Natural killer cell (primary cell): ENCODE data around the gene CYP27C1. TPM values are rescaled to one million over a fixed set of nuclear protein-coding genes. Genes with fewer than 3 reads are reported as not detected.

ENCODE experiments used
- ATAC-seq, 3 donors: fragments of 150-1000 bp in 2 of 3; fragments of 200-7000 bp in 1 of 3; cut with Tn5 transposase; 1 replicate in 1 of 3; 2 replicates in 2 of 3; pipeline ENCODE4 v1.10.0; 2021; ENCODE audit warnings: mild to moderate bottlenecking in 2 of 3, moderate library complexity in 2 of 3
- DNase-seq, 2 donors: peaks; one replicate each; pipeline versions ENCODE4 v3.0.0 to v3.0.0-alpha.2; 2013 to 2021; ENCODE audit warnings: mixed read lengths in 1 of 2
- H3K27ac ChIP-seq: one replicate; pipeline ENCODE4 v1.5.1; 2013; ENCODE audit warnings: mild to moderate bottlenecking, low read length
- H3K27me3 ChIP-seq: one replicate; pipeline ENCODE4 v1.6.1; 2013; ENCODE audit warnings: low read length; ENCODE audit not compliant: control insufficient read depth, insufficient read depth
- H3K36me3 ChIP-seq: one replicate; pipeline ENCODE4 v1.6.1; 2013; ENCODE audit warnings: low read length; ENCODE audit not compliant: control insufficient read depth, insufficient read depth
- H3K4me1 ChIP-seq: one replicate; pipeline ENCODE4 v1.6.1; 2013; ENCODE audit warnings: low read length; ENCODE audit not compliant: control insufficient read depth, insufficient read depth
- H3K4me3 ChIP-seq: one replicate; pipeline ENCODE4 v1.5.1; 2013; ENCODE audit warnings: low read length
- H3K9me3 ChIP-seq: one replicate; pipeline ENCODE4 v1.6.1; 2013; ENCODE audit warnings: low read length; ENCODE audit not compliant: control insufficient read depth, insufficient read depth
- H3K27ac Mint-ChIP-seq, 2 donors: one replicate each; pipeline ENCODE4 v1.8.0; 2022; ENCODE audit warnings: mild to moderate bottlenecking in 2 of 2, mixed read lengths in 2 of 2, moderate library complexity in 1 of 2
- H3K27me3 Mint-ChIP-seq, 2 donors: one replicate each; pipeline ENCODE4 v1.8.0; 2022; ENCODE audit warnings: low read depth in 2 of 2, mixed read lengths in 2 of 2
- H3K36me3 Mint-ChIP-seq: one replicate; pipeline ENCODE4 v1.8.0; 2022; ENCODE audit warnings: mixed read lengths
- H3K4me1 Mint-ChIP-seq, 2 donors: one replicate each; pipeline ENCODE4 v1.8.0; 2022; ENCODE audit warnings: mixed read lengths in 2 of 2
- H3K4me3 Mint-ChIP-seq: one replicate; pipeline ENCODE4 v1.8.0; 2022; ENCODE audit warnings: mild to moderate bottlenecking, moderate library complexity, mixed read lengths
- H3K9me3 Mint-ChIP-seq, 2 donors: one replicate each; pipeline ENCODE4 v1.8.0; 2022; ENCODE audit warnings: mixed read lengths in 2 of 2
- CTCF ChIP-seq: fragments of 200-600 bp; IDR thresholded peaks from one replicate; pipeline ENCODE4 v1.8.0; 2022; ENCODE audit warnings: antibody characterized with exemption
- WGBS: methylation state at CpG from one replicate; pipeline ENCODE4 v1.1.7; 2013; ENCODE audit warnings: missing lambda C conversion rate; ENCODE audit not compliant: insufficient coverage; 5-methylcytosine and 5-hydroxymethylcytosine counted together
- intact Hi-C: fragments of 100-400 bp; cut with micrococcal nuclease; formaldehyde crosslinking; loops from one replicate; pipeline ENCODE4 v1.14.2; 2022
- total RNA-seq, 4 donors: library from RNA; stranded (reverse); fragments of 120-200 nt in 1 of 4; gene quantifications; one replicate each; pipeline versions ENCODE4 v1.2.3 to v1.2.4, GENCODE V29; 2013 to 2022

The CYP27C1 gene
- total RNA-seq, 3 donors from 2014 or later (not counting 1 experiment from before 2014, with no cell fraction given), result not detected

GRCh38 chr2:127140538-127140937, 79.6 kb downstream of the CYP27C1 start:
- no peaks in the 10 kb centered on the region for H3K36me3 Mint-ChIP-seq
- 62% methylated on average over 13 of the region's 13 CpGs for WGBS
- intact Hi-C loops, result no loop called here
- TF ChIP-seq CTCF, result no peak
- Histone ChIP-seq H3K4me3 (no peak overlapping the region), H3K36me3 (no peaks in the 10 kb centered on the region), H3K27me3 (no peaks in the 10 kb centered on the region), H3K9me3 (no peaks in the 10 kb centered on the region), H3K27ac (no peak overlapping the region), H3K4me1 (no peaks in the 10 kb centered on the region)
- no peaks in the 10 kb centered on the region for H3K9me3 Mint-ChIP-seq
- H3K27me3 Mint-ChIP-seq, result peaks cover 0 to 11% of the 10 kb centered on the region in 2 donors
- DNase-seq (no peak), ATAC-seq (no peak)
- peak overlapping the region in 1 of 2 donors; percentile 35 for H3K27ac Mint-ChIP-seq
- H3K4me1 Mint-ChIP-seq, result peaks cover 0 to 5% of the 10 kb centered on the region in 2 donors
- H3K4me3 Mint-ChIP-seq, result no peak overlapping the region

GRCh38 chr2:127139766-127140165, 80.3 kb downstream of the CYP27C1 start:
- H3K27ac Mint-ChIP-seq, result no peak overlapping the region

GRCh38 chr2:127138281-127138680, 81.8 kb downstream of the CYP27C1 start:
- no peak overlapping the region for H3K4me3 Mint-ChIP-seq
- no peak for TF ChIP-seq CTCF
- H3K27me3 ChIP-seq, result no peaks in the 10 kb centered on the region
- no peak for ATAC-seq
- intact Hi-C loops, result no loop called here
- no peaks in the 10 kb centered on the region for H3K9me3 ChIP-seq
- peaks cover 0 to 5% of the 10 kb centered on the region in 2 donors for H3K4me1 Mint-ChIP-seq
- H3K4me1 ChIP-seq, result no peaks in the 10 kb centered on the region
- H3K9me3 Mint-ChIP-seq, result no peaks in the 10 kb centered on the region
- no peak for DNase-seq
- no peak overlapping the region for H3K4me3 ChIP-seq
- no peak overlapping the region for H3K27ac ChIP-seq
- no peaks in the 10 kb centered on the region for H3K36me3 ChIP-seq
- H3K27ac Mint-ChIP-seq, result no peak overlapping the region
- H3K27me3 Mint-ChIP-seq, result peaks cover 0 to 11% of the 10 kb centered on the region in 2 donors
- WGBS, result 90% methylated on average over 12 of the region's 12 CpGs
- no peaks in the 10 kb centered on the region for H3K36me3 Mint-ChIP-seq

More at GRCh38 chr2:127139766-127140165, 80.3 kb downstream of the CYP27C1 start:
- Mint-ChIP-seq H3K27me3 (peaks cover 0 to 11% of the 10 kb centered on the region in 2 donors), H3K9me3 (no peaks in the 10 kb centered on the region), H3K36me3 (no peaks in the 10 kb centered on the region), H3K4me3 (no peak overlapping the region), H3K4me1 (peaks cover 0 to 5% of the 10 kb centered on the region in 2 donors)
- H3K36me3 ChIP-seq, result no peaks in the 10 kb centered on the region
- H3K27ac ChIP-seq, result no peak overlapping the region
- TF ChIP-seq CTCF, result no peak
- DNase-seq, result no peak
- ATAC-seq, result no peak
- intact Hi-C loops, result no loop called here
- H3K27me3 ChIP-seq, result no peaks in the 10 kb centered on the region
- H3K9me3 ChIP-seq, result no peaks in the 10 kb centered on the region
- H3K4me1 ChIP-seq, result no peaks in the 10 kb centered on the region
- no peak overlapping the region for H3K4me3 ChIP-seq
- 20% methylated on average over 1 of the region's 2 CpGs for WGBS

- Mint-ChIP-seq H3K27me3 (peaks cover 0 to 11% of the 10 kb centered on the region in 2 donors), H3K9me3 (no peaks in the 10 kb centered on the region), H3K27ac (no peak overlapping the region), H3K4me1 (peaks cover 0 to 5% of the 10 kb centered on the region in 2 donors), H3K36me3 (no peaks in the 10 kb centered on the region), H3K4me3 (no peak overlapping the region)
- intact Hi-C loops, result no loop called here
- no peak overlapping the region for H3K4me3 ChIP-seq
- H3K9me3 ChIP-seq, result no peaks in the 10 kb centered on the region
- no peaks in the 10 kb centered on the region for H3K27me3 ChIP-seq
- no peaks in the 10 kb centered on the region for H3K36me3 ChIP-seq
- TF ChIP-seq CTCF, result no peak
- H3K27ac ChIP-seq, result no peak overlapping the region
- DNase-seq (no peak), ATAC-seq (no peak)
- no peaks in the 10 kb centered on the region for H3K4me1 ChIP-seq
- WGBS, result 88% methylated on average over 15 of the region's 15 CpGs
Measured at GRCh38 chr2:127137741-127138140, 82.4 kb downstream of the CYP27C1 start.
